Measurements from ENCODE around the gene KNSTRN. TPM values are rescaled to one million over a fixed set of nuclear protein-coding genes. Genes with fewer than 3 reads are reported as not detected.

KNSTRN gene, protein sequence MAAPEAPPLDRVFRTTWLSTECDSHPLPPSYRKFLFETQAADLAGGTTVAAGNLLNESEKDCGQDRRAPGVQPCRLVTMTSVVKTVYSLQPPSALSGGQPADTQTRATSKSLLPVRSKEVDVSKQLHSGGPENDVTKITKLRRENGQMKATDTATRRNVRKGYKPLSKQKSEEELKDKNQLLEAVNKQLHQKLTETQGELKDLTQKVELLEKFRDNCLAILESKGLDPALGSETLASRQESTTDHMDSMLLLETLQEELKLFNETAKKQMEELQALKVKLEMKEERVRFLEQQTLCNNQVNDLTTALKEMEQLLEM
- 15.7 and 30.9 TPM in 2 replicates for total RNA-seq
- 22.5 and 45.3 TPM in 2 replicates for polyA plus RNA-seq
- 14.9 and 34.9 TPM in 2 replicates for polyA plus RNA-seq (2012)
- 3.5 and 25.1 TPM in 2 replicates for polyA minus RNA-seq (ENCODE audit: low replicate concordance)

DNA sequence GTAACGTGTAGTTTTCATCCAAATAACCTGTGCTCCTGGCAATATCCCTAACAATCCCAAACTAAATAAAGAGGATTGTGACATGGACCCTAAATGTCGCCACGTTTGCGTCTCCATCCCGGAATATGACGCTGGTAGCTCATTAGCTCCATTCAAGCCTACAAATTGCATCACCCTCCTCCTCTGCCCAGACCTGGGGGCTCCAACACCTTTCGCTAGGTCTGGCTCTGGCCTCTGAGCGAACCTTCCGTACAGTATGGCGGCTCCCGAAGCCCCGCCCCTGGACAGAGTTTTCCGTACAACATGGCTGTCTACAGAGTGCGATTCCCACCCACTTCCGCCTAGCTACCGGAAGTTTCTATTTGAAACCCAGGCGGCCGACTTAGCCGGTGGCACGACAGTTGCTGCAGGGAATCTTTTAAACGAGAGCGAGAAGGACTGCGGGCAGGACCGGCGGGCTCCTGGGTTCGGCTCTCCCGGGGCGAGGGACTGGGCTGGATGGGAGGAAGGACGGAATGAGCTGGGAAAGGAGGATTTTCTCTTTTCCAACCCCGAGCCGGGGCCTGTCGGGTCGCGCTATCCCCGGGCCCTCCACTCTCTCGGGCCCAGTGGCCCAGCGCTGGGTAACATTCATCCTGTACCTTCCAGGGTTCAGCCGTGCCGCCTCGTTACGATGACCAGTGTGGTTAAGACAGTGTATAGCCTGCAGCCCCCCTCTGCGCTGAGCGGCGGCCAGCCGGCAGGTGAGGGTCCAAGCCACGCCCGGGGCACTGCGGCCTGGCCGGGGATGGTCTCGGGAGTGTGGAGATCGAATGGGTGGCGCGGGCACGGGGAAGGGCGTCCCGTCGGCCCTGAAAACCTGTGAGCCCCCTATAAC lies at the start of gene KNSTRN:
Gene KNSTRN, plus strand, starts transcription at position 142 of the 877 bp plus-strand sequence. Its CDS starts 115 bp downstream, at position 257.
- DNase-seq (ENCODE audit: low read depth in 2 of 2), result peak; percentile 91 to 95
- peak within 1 kb of the TSS; percentile 100 for H2AFZ ChIP-seq (ENCODE audit: low read length)
- no peaks in the 10 kb centered on the region for H3K27me3 ChIP-seq (ENCODE audit: control insufficient read depth, insufficient read depth, low read length)

DNA sequence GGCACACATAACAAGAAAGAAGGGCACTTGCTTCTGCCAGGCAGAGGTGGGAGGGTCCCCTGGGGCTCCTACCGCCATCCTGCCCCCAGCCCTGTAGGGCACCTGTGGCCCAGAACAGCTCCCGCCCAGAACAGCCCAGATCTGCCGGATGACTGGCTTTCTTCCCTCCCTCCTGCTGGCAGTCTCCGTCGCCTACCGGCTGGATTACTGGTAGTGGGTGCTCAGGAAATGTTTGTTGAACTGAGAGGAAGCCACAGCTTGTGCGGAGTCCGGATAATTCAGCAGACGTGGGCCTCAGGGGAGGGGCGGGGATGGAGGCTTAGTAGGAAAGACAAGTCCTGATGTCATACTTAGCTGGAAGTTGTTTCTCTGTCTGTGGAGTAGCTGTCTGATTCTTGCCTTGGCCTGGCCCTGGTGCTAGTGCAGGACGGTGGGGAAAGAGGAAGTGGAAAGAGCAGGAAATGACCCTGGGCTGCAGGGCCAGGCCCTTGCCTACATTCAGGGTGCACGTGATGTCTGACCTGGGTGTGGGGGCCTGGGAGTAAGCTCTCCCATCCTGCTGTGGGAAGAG lies 48.5 kb upstream of the KNSTRN start:
- Histone ChIP-seq H3K9me3 (ENCODE audit: control insufficient read depth, insufficient read depth, low read depth, low read length) (no peaks in the 10 kb centered on the region), H3K4me3 (replicated peaks in 1 of 4; ENCODE audit: control extremely low read depth in 1 of 4, insufficient read depth in 1 of 4, low read depth in 3 of 4, low read length in 4 of 4) (no peak overlapping the region), H4K20me1 (ENCODE audit: control insufficient read depth, extremely low read depth, insufficient read depth, low read length) (no peaks in the 10 kb centered on the region), H3K9ac (ENCODE audit: insufficient read depth, low read length) (no peak overlapping the region), H3K36me3 (ENCODE audit: control insufficient read depth, insufficient read depth, low read length) (peaks cover 24% of the 10 kb centered on the region), H2AFZ (ENCODE audit: low read length) (no peak overlapping the region), H3K4me2 (ENCODE audit: extremely low read depth, insufficient read depth, low read length) (no peak overlapping the region), H3K4me1 (ENCODE audit: control insufficient read depth, extremely low read depth, insufficient read depth, low read length) (peaks cover 18% of the 10 kb centered on the region), H3K79me2 (ENCODE audit: control insufficient read depth, insufficient read depth, low read length) (peaks cover 7% of the 10 kb centered on the region), H3K27me3 (ENCODE audit: control insufficient read depth, insufficient read depth, low read length) (no peaks in the 10 kb centered on the region), H3K27ac (ENCODE audit: insufficient read depth, low read length) (peak overlapping the region; percentile 32)
- TF ChIP-seq, protein P1, sequence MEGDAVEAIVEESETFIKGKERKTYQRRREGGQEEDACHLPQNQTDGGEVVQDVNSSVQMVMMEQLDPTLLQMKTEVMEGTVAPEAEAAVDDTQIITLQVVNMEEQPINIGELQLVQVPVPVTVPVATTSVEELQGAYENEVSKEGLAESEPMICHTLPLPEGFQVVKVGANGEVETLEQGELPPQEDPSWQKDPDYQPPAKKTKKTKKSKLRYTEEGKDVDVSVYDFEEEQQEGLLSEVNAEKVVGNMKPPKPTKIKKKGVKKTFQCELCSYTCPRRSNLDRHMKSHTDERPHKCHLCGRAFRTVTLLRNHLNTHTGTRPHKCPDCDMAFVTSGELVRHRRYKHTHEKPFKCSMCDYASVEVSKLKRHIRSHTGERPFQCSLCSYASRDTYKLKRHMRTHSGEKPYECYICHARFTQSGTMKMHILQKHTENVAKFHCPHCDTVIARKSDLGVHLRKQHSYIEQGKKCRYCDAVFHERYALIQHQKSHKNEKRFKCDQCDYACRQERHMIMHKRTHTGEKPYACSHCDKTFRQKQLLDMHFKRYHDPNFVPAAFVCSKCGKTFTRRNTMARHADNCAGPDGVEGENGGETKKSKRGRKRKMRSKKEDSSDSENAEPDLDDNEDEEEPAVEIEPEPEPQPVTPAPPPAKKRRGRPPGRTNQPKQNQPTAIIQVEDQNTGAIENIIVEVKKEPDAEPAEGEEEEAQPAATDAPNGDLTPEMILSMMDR (conservative IDR thresholded peaks at IDR 0.05 in 1 of 2, IDR thresholded peaks at IDR 0.05 in 1 of 2; ENCODE audit: low read depth in 1 of 2, low read length in 2 of 2), result no peak
- no peak for TF ChIP-seq EZH2 (IDR thresholded peaks at IDR 0.05; ENCODE audit: low read length, missing control alignments)
- DNase-seq (ENCODE audit: low read depth in 2 of 2), result peak; percentile 60 to 75

More for the DNA sequence above, at the start of gene KNSTRN:
- H3K9ac ChIP-seq (ENCODE audit: insufficient read depth, low read length), result peak within 1 kb of the TSS; percentile 61
- peaks cover 4% of the 10 kb centered on the region for H3K36me3 ChIP-seq (ENCODE audit: control insufficient read depth, insufficient read depth, low read length)
- no peaks in the 10 kb centered on the region for H4K20me1 ChIP-seq (ENCODE audit: control insufficient read depth, extremely low read depth, insufficient read depth, low read length)
- TF ChIP-seq, protein P1 (conservative IDR thresholded peaks at IDR 0.05 in 1 of 2, IDR thresholded peaks at IDR 0.05 in 1 of 2; ENCODE audit: low read depth in 1 of 2, low read length in 2 of 2), result no peak
- no peak for TF ChIP-seq EZH2 (IDR thresholded peaks at IDR 0.05; ENCODE audit: low read length, missing control alignments)
- H3K4me3 ChIP-seq (replicated peaks in 1 of 4; ENCODE audit: control extremely low read depth in 1 of 4, insufficient read depth in 1 of 4, low read depth in 3 of 4, low read length in 4 of 4), result peak within 1 kb of the TSS; percentile 69 to 92 (median 78)
- H3K4me2 ChIP-seq (ENCODE audit: extremely low read depth, insufficient read depth, low read length), result peak within 1 kb of the TSS; percentile 90
- peaks cover 28% of the 10 kb centered on the region for H3K79me2 ChIP-seq (ENCODE audit: control insufficient read depth, insufficient read depth, low read length)
- peaks cover 15% of the 10 kb centered on the region for H3K4me1 ChIP-seq (ENCODE audit: control insufficient read depth, extremely low read depth, insufficient read depth, low read length)
- no peaks in the 10 kb centered on the region for H3K9me3 ChIP-seq (ENCODE audit: control insufficient read depth, insufficient read depth, low read depth, low read length)
- peak within 1 kb of the TSS; percentile 69 for H3K27ac ChIP-seq (ENCODE audit: insufficient read depth, low read length)

DNA sequence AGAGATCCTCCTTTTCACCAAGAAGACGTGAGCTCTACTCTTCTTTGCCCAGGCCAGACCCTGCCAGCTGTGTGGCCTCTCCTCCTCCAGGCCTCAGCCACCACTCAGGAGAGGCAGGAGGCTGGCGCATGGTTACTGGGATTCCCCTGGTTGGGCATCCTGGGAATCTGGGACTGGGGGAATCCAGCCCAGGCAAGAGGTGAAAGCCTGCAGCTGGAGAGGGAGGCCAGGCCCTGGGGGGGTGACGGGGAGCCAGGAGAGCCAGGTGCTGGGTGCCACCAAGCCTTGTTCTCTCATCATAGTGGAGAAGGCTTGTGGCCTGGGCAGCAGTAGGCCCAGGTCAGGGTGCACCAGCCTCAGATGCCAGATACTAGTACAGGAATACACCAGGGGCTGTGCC lies 48.0 kb upstream of the KNSTRN start:
- Histone ChIP-seq H3K9me3 (ENCODE audit: control insufficient read depth, insufficient read depth, low read depth, low read length) (no peaks in the 10 kb centered on the region), H3K36me3 (ENCODE audit: control insufficient read depth, insufficient read depth, low read length) (peaks cover 24% of the 10 kb centered on the region), H3K9ac (ENCODE audit: insufficient read depth, low read length) (no peak overlapping the region), H3K27me3 (ENCODE audit: control insufficient read depth, insufficient read depth, low read length) (no peaks in the 10 kb centered on the region), H4K20me1 (ENCODE audit: control insufficient read depth, extremely low read depth, insufficient read depth, low read length) (no peaks in the 10 kb centered on the region), H3K4me1 (ENCODE audit: control insufficient read depth, extremely low read depth, insufficient read depth, low read length) (peaks cover 24% of the 10 kb centered on the region), H3K4me3 (replicated peaks in 1 of 4; ENCODE audit: control extremely low read depth in 1 of 4, insufficient read depth in 1 of 4, low read depth in 3 of 4, low read length in 4 of 4) (no peak overlapping the region), H3K4me2 (ENCODE audit: extremely low read depth, insufficient read depth, low read length) (no peak overlapping the region), H3K27ac (ENCODE audit: insufficient read depth, low read length) (peak overlapping the region; percentile 32), H3K79me2 (ENCODE audit: control insufficient read depth, insufficient read depth, low read length) (peaks cover 13% of the 10 kb centered on the region), H2AFZ (ENCODE audit: low read length) (no peak overlapping the region)
- no peak for DNase-seq (ENCODE audit: low read depth in 2 of 2)
- no peak for TF ChIP-seq EZH2 (IDR thresholded peaks at IDR 0.05; ENCODE audit: low read length, missing control alignments)
- TF ChIP-seq, protein P1 (conservative IDR thresholded peaks at IDR 0.05 in 1 of 2, IDR thresholded peaks at IDR 0.05 in 1 of 2; ENCODE audit: low read depth in 1 of 2, low read length in 2 of 2), result no peak
